Measurements from ENCODE around the gene C11orf24.
"Not testable (repeated sequence)": the region's sequence is repeated elsewhere in the genome, so short reads cannot be mapped to it uniquely, and the experiment has no call there.

C11orf24 gene

DNA sequence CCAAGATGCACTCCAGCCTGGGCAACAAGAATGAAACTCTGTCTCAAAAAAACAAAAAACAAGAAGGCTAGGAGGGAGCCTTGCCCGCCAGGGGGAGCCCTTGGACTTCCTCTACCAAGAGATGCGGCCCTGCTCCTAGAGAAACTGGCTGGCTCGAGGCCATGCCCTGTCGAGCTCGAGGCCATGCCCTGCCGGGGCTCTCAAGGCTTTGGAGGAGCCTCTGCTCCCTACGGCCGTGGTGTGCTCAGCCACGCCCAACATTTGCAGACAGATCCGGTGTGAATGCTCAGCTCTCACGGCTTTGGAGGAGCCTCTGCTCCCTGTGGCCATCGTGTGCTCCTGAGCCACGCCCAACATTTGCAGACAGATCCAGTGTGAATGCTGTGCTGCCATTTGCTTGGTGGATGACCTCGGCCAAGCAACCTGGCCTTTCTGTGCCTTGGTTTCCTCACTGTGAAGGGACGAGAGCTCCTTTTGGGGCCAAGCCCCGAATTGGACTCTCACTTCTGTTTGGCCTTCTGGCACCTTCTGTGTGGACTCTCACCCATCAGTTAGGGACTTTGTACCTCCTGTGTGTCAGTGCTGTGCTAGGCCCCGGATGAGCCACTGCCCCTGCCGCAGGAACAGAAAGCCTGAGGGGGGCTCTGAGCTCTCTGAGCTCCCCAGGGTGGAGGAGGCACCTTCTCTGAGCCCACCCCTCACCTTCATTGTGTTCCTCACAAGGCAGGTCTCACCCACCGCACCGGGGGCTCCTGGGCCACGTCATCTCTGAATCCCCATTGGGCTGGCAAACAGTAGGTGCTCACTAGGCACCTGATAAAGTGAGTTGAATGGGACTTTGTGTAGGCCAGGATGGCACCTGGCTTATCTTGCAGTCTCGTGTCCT is 14.1 kb downstream of the C11orf24 start:
- peak overlapping the region; percentile 30 for H3K4me3 ChIP-seq (ENCODE audit: low read length)
- TF ChIP-seq, protein P1, sequence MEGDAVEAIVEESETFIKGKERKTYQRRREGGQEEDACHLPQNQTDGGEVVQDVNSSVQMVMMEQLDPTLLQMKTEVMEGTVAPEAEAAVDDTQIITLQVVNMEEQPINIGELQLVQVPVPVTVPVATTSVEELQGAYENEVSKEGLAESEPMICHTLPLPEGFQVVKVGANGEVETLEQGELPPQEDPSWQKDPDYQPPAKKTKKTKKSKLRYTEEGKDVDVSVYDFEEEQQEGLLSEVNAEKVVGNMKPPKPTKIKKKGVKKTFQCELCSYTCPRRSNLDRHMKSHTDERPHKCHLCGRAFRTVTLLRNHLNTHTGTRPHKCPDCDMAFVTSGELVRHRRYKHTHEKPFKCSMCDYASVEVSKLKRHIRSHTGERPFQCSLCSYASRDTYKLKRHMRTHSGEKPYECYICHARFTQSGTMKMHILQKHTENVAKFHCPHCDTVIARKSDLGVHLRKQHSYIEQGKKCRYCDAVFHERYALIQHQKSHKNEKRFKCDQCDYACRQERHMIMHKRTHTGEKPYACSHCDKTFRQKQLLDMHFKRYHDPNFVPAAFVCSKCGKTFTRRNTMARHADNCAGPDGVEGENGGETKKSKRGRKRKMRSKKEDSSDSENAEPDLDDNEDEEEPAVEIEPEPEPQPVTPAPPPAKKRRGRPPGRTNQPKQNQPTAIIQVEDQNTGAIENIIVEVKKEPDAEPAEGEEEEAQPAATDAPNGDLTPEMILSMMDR (conservative IDR thresholded peaks at IDR 0.05; ENCODE audit: low read length) = peak; percentile 80
- peak; percentile 91 for DNase-seq (ENCODE audit: low read depth)

DNA sequence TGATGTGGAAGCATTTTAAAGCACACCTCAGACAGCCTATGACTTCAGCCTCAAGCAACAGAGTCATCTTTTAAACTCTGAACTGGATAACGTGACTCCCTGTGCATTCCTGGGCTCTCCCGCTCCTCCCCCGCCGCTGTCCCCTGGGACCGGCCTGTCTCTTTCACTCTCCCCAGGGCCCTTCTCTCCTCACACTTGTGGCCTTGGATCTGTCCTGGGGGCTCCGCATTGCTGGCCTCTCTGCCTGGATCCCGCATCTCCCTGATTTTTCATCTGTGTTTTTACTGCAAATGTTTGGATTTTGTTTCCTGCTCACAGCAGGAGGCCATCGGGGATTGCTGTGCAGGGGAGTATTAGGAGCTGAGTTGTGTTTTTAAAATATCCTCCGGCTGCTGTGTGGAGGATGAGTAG is 15.4 kb downstream of the C11orf24 start:
- DNase-seq (ENCODE audit: low read depth) = peak; percentile 68
- H3K4me3 ChIP-seq (ENCODE audit: low read length) = no peak overlapping the region; the same call in 1 of the 2 replicates
- TF ChIP-seq, protein P1 (conservative IDR thresholded peaks at IDR 0.05; ENCODE audit: low read length) = no peak

GRCh38 chr11:68255526-68255925 is 16.2 kb downstream of the C11orf24 start:
- no peak overlapping the region for H3K4me3 ChIP-seq (ENCODE audit: low read length)

DNA sequence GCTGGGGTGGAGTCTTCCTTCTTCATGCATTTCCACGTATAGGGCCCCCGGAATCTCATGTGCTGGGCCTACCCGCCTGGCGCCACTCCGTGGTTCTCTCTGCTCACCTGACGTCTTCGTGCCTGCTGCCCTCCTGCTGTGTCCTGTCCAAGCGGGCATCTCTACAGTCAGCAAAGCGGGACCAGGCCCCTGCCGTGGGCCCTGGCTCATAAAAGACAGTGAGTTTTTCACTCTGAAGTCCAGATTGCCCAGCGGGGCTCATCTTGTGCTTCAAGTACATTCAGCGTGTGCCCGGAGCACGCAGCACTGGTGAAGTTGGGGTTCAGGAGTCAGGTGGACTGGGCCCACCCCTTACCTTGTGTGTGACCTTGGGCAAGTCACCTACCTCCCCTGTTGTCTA is 17.4 kb downstream of the C11orf24 start:
- no peak overlapping the region for H3K4me3 ChIP-seq (ENCODE audit: low read length)
- TF ChIP-seq, protein P1 (conservative IDR thresholded peaks at IDR 0.05; ENCODE audit: low read length) = no peak
- no peak for DNase-seq (ENCODE audit: low read depth)

More at GRCh38 chr11:68255526-68255925, 16.2 kb downstream of the C11orf24 start:
- DNase-seq (ENCODE audit: low read depth) = peak; percentile 12
- TF ChIP-seq, protein P1 (conservative IDR thresholded peaks at IDR 0.05; ENCODE audit: low read length) = no peak

DNA sequence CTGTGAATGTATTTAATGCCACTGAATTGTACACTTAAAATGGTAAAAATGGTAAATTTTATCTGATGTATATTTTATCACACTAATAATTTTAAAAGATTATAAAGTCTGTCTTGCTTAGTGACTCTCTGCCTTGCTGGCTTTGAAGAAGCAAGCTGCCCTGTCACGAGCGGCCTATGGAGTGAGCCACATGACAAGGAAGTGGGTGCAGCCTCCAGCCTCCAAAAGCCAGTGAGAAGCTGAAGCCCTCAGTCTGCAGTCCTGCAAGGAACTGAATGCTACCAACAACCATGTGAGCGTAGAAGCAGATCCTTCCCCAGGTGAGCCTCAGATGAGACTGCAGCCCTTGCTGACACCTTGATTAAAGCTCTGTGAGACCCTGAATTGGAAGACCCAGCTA is 20.0 kb downstream of the C11orf24 start:
- DNase-seq (ENCODE audit: low read depth) = no peak
- no peak overlapping the region for H3K4me3 ChIP-seq (ENCODE audit: low read length)
- TF ChIP-seq, protein P1 (conservative IDR thresholded peaks at IDR 0.05; ENCODE audit: low read length) = no peak

GRCh38 chr11:68244912-68245311 is 26.9 kb downstream of the C11orf24 start:
- not testable (repeated sequence) for H3K4me3 ChIP-seq (ENCODE audit: low read length); DNase-seq (ENCODE audit: low read depth)

GRCh38 chr11:68243847-68244246 is 27.9 kb downstream of the C11orf24 start:
- not testable (repeated sequence) for H3K4me3 ChIP-seq (ENCODE audit: low read length); DNase-seq (ENCODE audit: low read depth)

DNA sequence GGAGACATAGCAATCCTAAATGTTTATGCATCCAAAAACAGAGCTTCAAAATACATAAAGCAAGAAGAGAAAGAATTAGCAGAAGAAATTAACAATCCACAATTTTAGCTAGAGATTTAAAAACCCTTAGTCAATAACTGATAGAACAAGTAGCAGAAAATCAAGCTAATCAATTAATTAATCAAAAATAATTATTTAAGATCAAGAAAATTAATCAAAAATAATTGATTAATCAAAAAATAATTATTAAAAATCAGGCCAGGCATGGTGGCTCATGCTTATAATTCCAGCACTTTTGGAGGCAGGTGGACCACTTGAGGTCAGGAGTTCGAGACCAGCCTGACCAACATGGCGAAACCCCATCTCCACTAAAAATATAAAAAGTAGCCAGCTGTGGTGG is 29.2 kb downstream of the C11orf24 start:
- DNase-seq (ENCODE audit: low read depth) = no peak
- TF ChIP-seq, protein P1 (conservative IDR thresholded peaks at IDR 0.05; ENCODE audit: low read length) = no peak
- H3K4me3 ChIP-seq (ENCODE audit: low read length) = no peak overlapping the region

Data from AG10803 (cell line).